ENCODE results near the gene CYP20A1. TPM values are rescaled to one million over a fixed set of nuclear protein-coding genes. Genes with fewer than 3 reads are reported as not detected.
A peak's percentile ranks its signal among the peaks of the same experiment; 100 is the strongest.
"Not testable (repeated sequence)": the region's sequence is repeated elsewhere in the genome, so short reads cannot be mapped to it uniquely, and the experiment has no call there.

The CYP20A1 gene, protein sequence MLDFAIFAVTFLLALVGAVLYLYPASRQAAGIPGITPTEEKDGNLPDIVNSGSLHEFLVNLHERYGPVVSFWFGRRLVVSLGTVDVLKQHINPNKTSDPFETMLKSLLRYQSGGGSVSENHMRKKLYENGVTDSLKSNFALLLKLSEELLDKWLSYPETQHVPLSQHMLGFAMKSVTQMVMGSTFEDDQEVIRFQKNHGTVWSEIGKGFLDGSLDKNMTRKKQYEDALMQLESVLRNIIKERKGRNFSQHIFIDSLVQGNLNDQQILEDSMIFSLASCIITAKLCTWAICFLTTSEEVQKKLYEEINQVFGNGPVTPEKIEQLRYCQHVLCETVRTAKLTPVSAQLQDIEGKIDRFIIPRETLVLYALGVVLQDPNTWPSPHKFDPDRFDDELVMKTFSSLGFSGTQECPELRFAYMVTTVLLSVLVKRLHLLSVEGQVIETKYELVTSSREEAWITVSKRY
- total RNA-seq: 23.1 and 26.0 TPM in 2 replicates

DNA sequence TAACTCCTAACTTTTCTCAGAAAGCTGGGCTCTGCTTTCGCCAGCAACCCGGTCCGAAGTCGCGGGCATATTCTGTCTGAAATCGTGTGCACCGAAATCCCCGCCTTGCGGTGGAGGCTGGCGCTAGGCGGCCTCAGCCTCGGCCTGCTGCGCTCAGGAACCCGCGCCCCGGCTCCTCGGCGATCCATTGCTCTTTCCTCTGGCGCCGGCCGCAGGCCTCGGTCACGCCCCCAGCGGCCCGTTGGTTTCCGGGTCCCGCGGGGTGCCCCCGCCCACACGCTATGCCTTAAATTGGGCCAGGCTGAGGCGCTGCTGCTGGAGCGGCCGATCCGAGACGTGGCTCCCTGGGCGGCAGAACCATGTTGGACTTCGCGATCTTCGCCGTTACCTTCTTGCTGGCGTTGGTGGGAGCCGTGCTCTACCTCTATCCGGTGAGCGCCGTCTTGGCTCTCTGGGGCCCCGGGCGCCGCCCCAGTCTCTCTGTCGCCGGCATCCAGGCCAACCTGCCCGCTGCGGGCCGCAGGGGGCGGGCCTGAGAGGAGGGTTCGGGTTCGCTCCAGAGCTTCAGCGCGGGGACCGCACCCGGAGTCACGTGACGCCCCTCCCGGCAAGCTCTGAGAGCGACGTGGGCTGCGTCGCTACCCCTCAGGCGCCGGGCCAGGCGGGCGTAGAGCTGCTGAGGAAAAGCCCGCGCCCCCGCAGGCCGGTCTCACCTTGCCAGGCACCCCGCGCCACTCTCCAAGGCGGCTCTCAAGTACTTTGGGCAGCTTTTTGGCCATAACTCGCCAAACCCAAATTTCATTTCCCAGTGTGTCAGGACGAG is at the start of gene CYP20A1:
TSS of gene CYP20A1 (plus strand) at position 315 of the 823 bp plus-strand sequence. CDS start at position 360, 45 bp downstream.
- H3K36me3 Mint-ChIP-seq (ENCODE audit: low read depth): peaks cover 20% of the 10 kb centered on the region
- intact Hi-C loops (cut with micrococcal nuclease): loop anchor here (1.0 to 10.0 kb wide), 11 partner anchors 14 to 972 kb away; partner anchors contain the start of genes ABI2, BMPR2, FAM117B and NBEAL1
- H3K27me3 Mint-ChIP-seq (ENCODE audit: insufficient read depth): no peaks in the 10 kb centered on the region
- peaks cover 26% of the 10 kb centered on the region for H3K4me1 Mint-ChIP-seq (ENCODE audit: low read depth)
- peak; percentile 97 for DNase-seq (ENCODE audit: low spot score)
- peak within 1 kb of the TSS; percentile 98 for H3K27ac Mint-ChIP-seq
- no peaks in the 10 kb centered on the region for H3K9me3 Mint-ChIP-seq
- H3K4me3 Mint-ChIP-seq: peak within 1 kb of the TSS; percentile 94

DNA sequence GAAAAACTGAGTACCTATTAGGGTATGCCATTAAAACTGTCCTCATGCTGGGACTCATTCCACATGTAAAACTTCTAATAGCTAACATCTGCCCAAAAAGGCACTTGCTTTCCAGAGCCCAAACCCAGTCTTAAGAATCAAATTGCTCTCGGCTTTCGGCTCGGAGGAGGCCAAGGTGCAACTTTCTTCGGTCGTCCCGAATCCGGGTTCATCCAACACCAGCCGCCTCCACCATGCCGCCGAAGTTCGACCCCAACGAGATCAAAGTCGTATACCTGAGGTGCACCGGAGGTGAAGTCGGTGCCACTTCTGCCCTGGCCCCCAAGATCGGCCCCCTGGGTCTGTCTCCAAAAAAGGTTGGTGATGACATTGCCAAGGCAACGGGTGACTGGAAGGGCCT is 48.3 kb upstream of the CYP20A1 start:
- H3K36me3 Mint-ChIP-seq (ENCODE audit: low read depth); intact Hi-C loops (cut with micrococcal nuclease); H3K4me3 Mint-ChIP-seq; H3K27ac Mint-ChIP-seq; DNase-seq (ENCODE audit: low spot score); H3K4me1 Mint-ChIP-seq (ENCODE audit: low read depth); H3K9me3 Mint-ChIP-seq; H3K27me3 Mint-ChIP-seq (ENCODE audit: insufficient read depth): not testable (repeated sequence)

DNA sequence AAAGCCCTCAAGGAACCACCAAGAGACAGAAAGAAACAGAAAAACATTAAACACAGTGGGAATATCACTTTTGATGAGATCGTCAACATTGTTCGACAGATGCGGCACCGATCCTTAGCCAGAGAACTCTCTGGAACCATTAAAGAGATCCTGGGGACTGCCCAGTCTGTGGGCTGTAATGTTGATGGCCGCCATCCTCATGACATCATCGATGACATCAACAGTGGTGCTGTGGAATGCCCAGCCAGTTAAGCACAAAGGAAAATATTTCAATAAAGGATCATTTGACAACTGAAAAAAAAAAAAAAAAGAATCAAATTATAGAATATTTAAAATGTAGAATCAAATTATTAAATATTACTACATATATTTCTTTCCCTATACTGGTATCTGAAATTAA is 47.8 kb upstream of the CYP20A1 start:
- DNase-seq (ENCODE audit: low spot score); H3K27ac Mint-ChIP-seq; H3K4me1 Mint-ChIP-seq (ENCODE audit: low read depth); H3K36me3 Mint-ChIP-seq (ENCODE audit: low read depth); H3K4me3 Mint-ChIP-seq; H3K9me3 Mint-ChIP-seq; H3K27me3 Mint-ChIP-seq (ENCODE audit: insufficient read depth); intact Hi-C loops (cut with micrococcal nuclease): not testable (repeated sequence)

DNA sequence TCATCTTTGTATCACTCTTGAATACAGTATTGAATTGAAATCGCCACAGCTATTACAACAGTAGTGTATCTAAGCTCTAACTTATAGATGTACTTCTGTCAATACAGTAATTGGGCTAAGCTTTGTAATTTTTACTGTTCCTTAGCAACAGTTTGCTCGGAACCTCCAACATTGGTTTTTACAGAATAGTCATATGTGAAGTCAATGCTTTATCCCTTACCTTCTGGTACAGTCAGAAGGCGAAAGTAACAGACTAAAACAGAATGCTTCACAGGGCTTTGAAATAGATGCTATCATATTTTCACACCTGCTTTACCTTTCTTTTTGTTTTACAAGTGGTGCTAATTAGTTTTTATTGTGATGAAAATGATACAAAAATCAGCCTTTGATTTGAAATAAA is 46.9 kb upstream of the CYP20A1 start:
- peaks cover 10% of the 10 kb centered on the region for H3K36me3 Mint-ChIP-seq (ENCODE audit: low read depth)
- intact Hi-C loops (cut with micrococcal nuclease): no loop called here

DNA sequence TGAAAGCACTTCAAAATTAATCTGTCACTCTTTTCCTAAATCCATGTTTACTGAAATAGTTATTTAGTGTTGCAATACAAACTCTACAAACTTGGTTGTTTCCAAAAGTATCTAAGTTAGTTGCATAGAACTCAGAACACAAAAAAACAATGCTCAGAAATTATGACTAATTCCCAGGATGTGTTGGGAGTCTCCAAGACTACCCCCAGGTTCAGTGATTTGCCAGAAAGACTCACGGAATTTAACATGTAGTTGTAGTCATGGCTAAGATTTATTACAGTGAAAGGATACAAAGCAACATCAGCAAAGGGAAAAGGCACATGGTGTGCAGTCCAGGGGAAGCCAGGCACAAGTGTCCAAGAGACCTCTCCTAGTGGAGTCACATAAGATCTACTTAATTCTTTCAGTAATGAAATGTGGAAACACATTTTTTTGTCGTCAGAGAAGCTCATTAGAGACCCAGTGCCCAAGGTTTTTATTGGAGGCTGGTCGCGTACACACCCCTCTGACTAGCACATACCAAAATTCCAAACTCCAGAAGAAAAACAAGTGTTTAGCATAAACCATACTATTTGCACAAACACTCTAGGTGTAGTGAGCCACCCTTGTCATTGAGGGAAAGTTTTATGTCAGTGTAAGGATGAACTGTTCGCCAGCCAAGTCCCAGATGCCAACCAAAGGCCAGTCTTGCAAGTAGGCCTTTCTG is 43.3 kb upstream of the CYP20A1 start:
- Mint-ChIP-seq H3K27me3 (ENCODE audit: insufficient read depth) (no peaks in the 10 kb centered on the region), H3K27ac (no peak overlapping the region), H3K4me1 (ENCODE audit: low read depth) (no peaks in the 10 kb centered on the region), H3K36me3 (ENCODE audit: low read depth) (peaks cover 2% of the 10 kb centered on the region), H3K4me3 (no peak overlapping the region), H3K9me3 (no peaks in the 10 kb centered on the region)
- intact Hi-C loops (cut with micrococcal nuclease): no loop called here
- no peak for DNase-seq (ENCODE audit: low spot score)

More for the DNA sequence above, 46.9 kb upstream of the CYP20A1 start:
- Mint-ChIP-seq H3K27ac (no peak overlapping the region), H3K4me1 (ENCODE audit: low read depth) (no peaks in the 10 kb centered on the region), H3K4me3 (no peak overlapping the region), H3K9me3 (no peaks in the 10 kb centered on the region), H3K27me3 (ENCODE audit: insufficient read depth) (no peaks in the 10 kb centered on the region)
- DNase-seq (ENCODE audit: low spot score): no peak

DNA sequence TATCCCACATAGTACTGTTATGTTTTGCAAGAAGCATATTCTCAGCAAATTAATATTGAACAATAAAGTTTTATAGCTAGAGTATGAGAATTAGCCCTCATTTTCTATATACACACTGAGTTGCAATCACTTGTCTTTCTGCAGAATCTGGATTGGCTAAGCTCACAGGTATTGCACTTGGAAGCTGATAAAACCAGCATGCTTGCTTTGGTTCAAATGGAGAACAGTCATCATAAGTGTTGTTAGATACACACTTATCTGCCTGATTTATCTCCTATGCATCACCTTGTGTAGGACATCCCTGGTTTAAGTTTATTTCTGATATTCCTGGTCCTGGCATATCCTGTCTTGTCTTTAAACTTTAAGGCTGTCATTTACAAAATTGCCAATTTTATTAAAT is 38.0 kb upstream of the CYP20A1 start:
- intact Hi-C loops (cut with micrococcal nuclease): no loop called here
- H3K4me1 Mint-ChIP-seq (ENCODE audit: low read depth): no peaks in the 10 kb centered on the region
- DNase-seq (ENCODE audit: low spot score): no peak
- H3K36me3 Mint-ChIP-seq (ENCODE audit: low read depth): no peaks in the 10 kb centered on the region
- H3K27ac Mint-ChIP-seq: no peak overlapping the region
- H3K9me3 Mint-ChIP-seq: no peaks in the 10 kb centered on the region
- H3K4me3 Mint-ChIP-seq: no peak overlapping the region
- no peaks in the 10 kb centered on the region for H3K27me3 Mint-ChIP-seq (ENCODE audit: insufficient read depth)

DNA sequence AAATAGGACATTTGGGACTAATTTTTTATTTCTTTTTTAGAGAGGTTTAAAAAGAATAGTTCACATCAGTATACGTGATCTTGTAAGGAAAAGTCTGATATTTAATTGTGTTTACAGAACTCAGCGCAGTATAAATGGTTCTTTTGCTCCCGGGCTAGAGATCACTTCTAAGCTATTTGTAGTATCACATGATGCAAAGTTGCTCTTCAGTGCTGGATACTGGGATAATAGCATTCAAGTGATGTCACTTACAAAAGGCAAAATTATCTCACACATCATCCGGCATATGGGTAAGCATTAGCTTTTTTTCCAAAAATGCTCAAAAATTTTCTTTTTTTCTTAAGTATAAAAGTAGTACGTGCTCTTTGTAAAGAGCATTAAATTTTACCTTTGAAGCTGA is 37.4 kb upstream of the CYP20A1 start:
- H3K4me1 Mint-ChIP-seq (ENCODE audit: low read depth): no peaks in the 10 kb centered on the region
- no peaks in the 10 kb centered on the region for H3K9me3 Mint-ChIP-seq
- no peak overlapping the region for H3K4me3 Mint-ChIP-seq
- no peak for DNase-seq (ENCODE audit: low spot score)
- intact Hi-C loops (cut with micrococcal nuclease): no loop called here
- H3K27me3 Mint-ChIP-seq (ENCODE audit: insufficient read depth): no peaks in the 10 kb centered on the region
- H3K36me3 Mint-ChIP-seq (ENCODE audit: low read depth): no peaks in the 10 kb centered on the region
- no peak overlapping the region for H3K27ac Mint-ChIP-seq

DNA sequence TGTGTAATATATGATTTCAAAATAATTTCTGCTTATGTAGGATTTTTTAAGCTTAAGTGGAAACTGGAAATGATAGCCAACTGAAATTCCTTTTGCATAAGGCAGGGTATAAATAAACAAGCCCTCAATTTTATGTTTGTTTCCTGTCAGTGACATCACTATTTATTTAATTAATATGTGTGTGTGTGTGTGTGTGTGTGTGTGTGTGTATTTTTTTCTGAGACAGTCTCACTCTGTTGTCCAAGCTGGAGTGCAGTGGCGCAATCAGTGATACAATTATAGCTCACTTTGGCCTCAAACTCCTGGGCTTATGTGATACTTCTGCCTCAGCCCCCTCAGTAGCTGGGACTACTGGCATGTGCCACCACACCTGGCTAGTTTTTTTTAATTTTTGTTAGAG is 29.3 kb upstream of the CYP20A1 start:
- no peaks in the 10 kb centered on the region for H3K27me3 Mint-ChIP-seq (ENCODE audit: insufficient read depth)
- H3K9me3 Mint-ChIP-seq: no peaks in the 10 kb centered on the region
- no peak for DNase-seq (ENCODE audit: low spot score)

DNA sequence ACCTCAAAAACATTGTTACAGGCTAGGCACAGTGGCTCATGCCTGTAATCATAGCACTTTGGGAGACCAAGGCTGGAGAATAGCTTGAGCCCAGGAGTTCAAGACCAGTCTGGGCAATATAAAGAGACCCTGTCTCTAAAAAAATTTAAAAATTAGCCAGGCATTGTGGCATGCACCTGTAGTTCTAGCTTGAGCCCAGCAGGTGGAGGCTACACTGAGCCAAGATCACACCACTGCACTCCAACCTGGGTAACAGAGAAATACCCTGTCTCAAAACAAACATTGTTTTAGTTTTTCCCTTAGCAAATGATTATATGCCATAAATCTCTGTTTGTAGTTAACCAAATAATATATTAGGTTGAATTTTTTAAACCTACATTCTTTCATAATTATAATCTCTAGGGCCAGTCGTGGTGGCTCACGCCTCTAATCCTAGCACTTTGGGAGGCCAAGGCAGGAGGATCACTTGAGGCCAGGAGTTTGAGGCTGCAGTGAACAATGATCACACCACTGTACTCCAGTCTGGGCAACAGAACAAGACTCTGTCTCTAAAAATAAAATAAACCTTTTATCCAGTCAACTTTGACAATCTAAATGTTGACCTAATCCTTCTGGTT is 13.3 kb upstream of the CYP20A1 start:
- Mint-ChIP-seq H3K4me3 (no peak overlapping the region), H3K27me3 (ENCODE audit: insufficient read depth) (peaks cover 2% of the 10 kb centered on the region), H3K9me3 (no peaks in the 10 kb centered on the region), H3K36me3 (ENCODE audit: low read depth) (no peaks in the 10 kb centered on the region), H3K4me1 (ENCODE audit: low read depth) (no peaks in the 10 kb centered on the region), H3K27ac (no peak overlapping the region)
- no peak for DNase-seq (ENCODE audit: low spot score)
- intact Hi-C loops (cut with micrococcal nuclease): loop anchor here (1.0 to 2.0 kb wide), 4 partner anchors 13 to 653 kb away; no protein-coding TSS in a partner anchor

More for the DNA sequence above, 29.3 kb upstream of the CYP20A1 start:
- Mint-ChIP-seq H3K4me3 (no peak overlapping the region), H3K36me3 (ENCODE audit: low read depth) (no peaks in the 10 kb centered on the region), H3K27ac (no peak overlapping the region), H3K4me1 (ENCODE audit: low read depth) (no peaks in the 10 kb centered on the region)
- intact Hi-C loops (cut with micrococcal nuclease): no loop called here

DNA sequence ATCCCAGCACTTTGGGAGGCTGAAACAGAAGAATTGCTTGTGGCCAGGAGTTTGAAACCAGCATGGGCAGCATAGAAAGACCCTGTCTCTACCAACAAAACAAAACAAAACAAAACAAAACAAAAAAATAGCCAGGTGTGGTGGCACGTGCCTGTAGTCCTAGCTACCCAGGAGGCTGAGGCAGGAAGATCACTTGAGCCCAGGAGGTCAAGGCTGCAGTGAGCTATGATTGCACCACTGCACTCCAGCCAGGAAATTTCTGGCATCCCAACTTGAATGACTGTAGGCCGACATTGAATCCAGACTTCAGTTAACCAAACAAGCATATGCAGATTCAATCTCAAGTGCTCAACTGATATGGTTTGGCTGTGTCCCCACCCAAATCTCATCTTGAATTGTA is 9.1 kb upstream of the CYP20A1 start:
- DNase-seq (ENCODE audit: low spot score); H3K4me1 Mint-ChIP-seq (ENCODE audit: low read depth); H3K27me3 Mint-ChIP-seq (ENCODE audit: insufficient read depth); H3K4me3 Mint-ChIP-seq; H3K9me3 Mint-ChIP-seq; H3K27ac Mint-ChIP-seq; H3K36me3 Mint-ChIP-seq (ENCODE audit: low read depth): not testable (repeated sequence)
- intact Hi-C loops (cut with micrococcal nuclease): loop anchor here (10.0 kb wide), 2 partner anchors 425 to 675 kb away; no protein-coding TSS in a partner anchor

DNA sequence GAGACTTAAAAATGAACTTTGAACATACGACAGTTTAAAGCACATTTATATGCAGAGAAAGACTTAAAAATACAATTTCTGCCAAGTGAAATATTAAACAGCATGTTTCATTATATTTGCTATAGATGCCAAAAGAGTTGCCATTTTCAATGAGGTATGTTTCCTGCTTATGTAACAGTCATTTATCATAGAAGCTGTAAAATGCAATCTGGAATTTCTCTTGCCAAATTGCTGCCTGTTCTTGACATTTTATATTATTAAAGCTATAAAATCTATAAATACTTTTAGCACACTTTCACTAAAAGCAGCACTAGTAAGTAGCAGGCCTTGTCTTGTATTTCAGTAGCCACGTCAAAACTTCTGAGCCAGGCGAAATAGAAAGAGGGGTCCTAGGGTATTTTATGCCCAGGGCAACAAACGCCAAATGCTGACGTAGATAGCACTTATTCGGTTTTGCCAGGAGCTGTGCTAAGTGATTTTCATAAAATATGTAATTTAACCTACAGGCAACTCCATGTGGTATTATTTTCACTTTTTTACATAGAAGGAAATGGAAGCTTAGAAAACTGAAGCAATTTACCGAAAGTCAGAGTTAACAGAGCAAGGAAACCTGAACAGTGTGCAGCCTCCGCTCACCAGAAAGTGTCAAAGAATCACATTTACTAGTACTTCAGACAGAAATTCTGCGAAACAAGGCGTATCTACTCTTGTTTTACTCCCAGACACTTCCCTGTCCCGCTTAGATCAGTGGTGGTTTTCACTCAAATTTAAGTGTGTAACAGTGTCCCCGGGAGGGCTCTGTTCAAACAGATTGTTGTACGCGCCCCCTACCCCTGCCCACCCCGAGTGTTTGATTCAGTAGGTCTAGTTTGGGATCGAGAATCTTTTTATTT is 1.2 kb upstream of the CYP20A1 start:
- Mint-ChIP-seq H3K27ac (peak overlapping the region; percentile 98), H3K36me3 (ENCODE audit: low read depth) (peaks cover 14% of the 10 kb centered on the region)
- intact Hi-C loops (cut with micrococcal nuclease): loop anchor here (1.0 to 10.0 kb wide), 7 partner anchors 12 to 970 kb away; partner anchors contain the start of genes BMPR2 and NOP58

More for the DNA sequence above, 1.2 kb upstream of the CYP20A1 start:
- Mint-ChIP-seq H3K4me1 (ENCODE audit: low read depth) (peaks cover 20% of the 10 kb centered on the region), H3K4me3 (peak overlapping the region; percentile 94), H3K9me3 (no peaks in the 10 kb centered on the region), H3K27me3 (ENCODE audit: insufficient read depth) (no peaks in the 10 kb centered on the region)
- DNase-seq (ENCODE audit: low spot score): no peak
